Bronchial epithelial cell (primary cell): ENCODE results near the gene ZFR2. TPM values are rescaled to one million over a fixed set of nuclear protein-coding genes. Genes with fewer than 3 reads are reported as not detected.

ENCODE experiments used
- DNase-seq: peaks from one replicate; pipeline ENCODE4 v3.0.0-alpha.2; 2010; ENCODE audit warnings: low read depth
- FAIRE-seq: peaks from 2 replicates; lab custom pipeline; 2011; peaks lifted over from hg19 to GRCh38; lab: Jason Lieb, UNC
- H3K27me3 ChIP-seq: 2 replicates; pipeline ENCODE4 v1.5.1; 2011; ENCODE audit warnings: low read length; ENCODE audit not compliant: control insufficient read depth, insufficient read depth
- H3K36me3 ChIP-seq: 2 replicates; pipeline ENCODE4 v1.5.1; 2011; ENCODE audit warnings: low read length; ENCODE audit not compliant: control insufficient read depth, insufficient read depth
- H3K4me3 ChIP-seq: 2 replicates; pipeline ENCODE4 v1.5.1; 2011; ENCODE audit warnings: mild to moderate bottlenecking, low read depth, low read length, control low read depth
- CTCF ChIP-seq: IDR thresholded peaks from 2 replicates; pipeline ENCODE4 v1.5.1; 2011; ENCODE audit warnings: mild to moderate bottlenecking, moderate library complexity, low read length, control low read depth, inconsistent platforms; ENCODE audit not compliant: insufficient read depth, severe bottlenecking
- total RNA-seq: library from RNA; depleted of rRNA; stranded (reverse); fragments of >200 nt; gene quantifications from 2 replicates; pipeline ENCODE4 v1.2.1, GENCODE V29; 2014

The ZFR2 gene
- total RNA-seq, 1 donor from 2014 or later: not detected

GRCh38 chr19:3798137-3798536, 70.7 kb downstream of the ZFR2 start:
- Histone ChIP-seq H3K27me3 (peaks cover 5% of the 10 kb centered on the region), H3K4me3 (no peak overlapping the region), H3K36me3 (no peaks in the 10 kb centered on the region)
- DNase-seq (no peak), FAIRE-seq (no peak)
- TF ChIP-seq CTCF: no peak

- no peak for TF ChIP-seq CTCF
- DNase-seq (no peak), FAIRE-seq (no peak)
- Histone ChIP-seq H3K36me3 (no peaks in the 10 kb centered on the region), H3K4me3 (no peak overlapping the region), H3K27me3 (peaks cover 2% of the 10 kb centered on the region)
Observed at GRCh38 chr19:3796358-3796757, 72.5 kb downstream of the ZFR2 start.

GRCh38 chr19:3793799-3794198, 75.0 kb downstream of the ZFR2 start:
- TF ChIP-seq CTCF: no peak
- H3K27me3 ChIP-seq: no peaks in the 10 kb centered on the region
- no peak overlapping the region for H3K4me3 ChIP-seq
- FAIRE-seq (no peak), DNase-seq (no peak)
- no peaks in the 10 kb centered on the region for H3K36me3 ChIP-seq

- H3K36me3 ChIP-seq: no peaks in the 10 kb centered on the region
- FAIRE-seq: no peak
- no peak overlapping the region for H3K4me3 ChIP-seq
- DNase-seq: no peak
- no peak for TF ChIP-seq CTCF
- no peaks in the 10 kb centered on the region for H3K27me3 ChIP-seq
Observed at GRCh38 chr19:3792114-3792513, 76.7 kb downstream of the ZFR2 start.

- TF ChIP-seq CTCF: no peak
- Histone ChIP-seq H3K36me3 (no peaks in the 10 kb centered on the region), H3K4me3 (no peak overlapping the region), H3K27me3 (no peaks in the 10 kb centered on the region)
- FAIRE-seq (no peak), DNase-seq (no peak)
Observed at GRCh38 chr19:3790941-3791340, 77.9 kb downstream of the ZFR2 start.

- H3K36me3 ChIP-seq: no peaks in the 10 kb centered on the region
- no peak for DNase-seq
- H3K27me3 ChIP-seq: peaks cover 2% of the 10 kb centered on the region
- no peak for FAIRE-seq
- no peak for TF ChIP-seq CTCF
- no peak overlapping the region for H3K4me3 ChIP-seq
Observed at GRCh38 chr19:3790209-3790734, 78.6 kb downstream of the ZFR2 start.
